NT2/D1 (cell line): ENCODE data around the gene NCAPG2.

Experiments
- SUZ12 ChIP-seq: IDR thresholded peaks from 2 replicates; pipeline ENCODE4 v1.6.1; 2011; ENCODE audit not compliant: insufficient read length, insufficient read depth; ENCODE audit errors: extremely low read depth
- YY1 ChIP-seq: IDR thresholded peaks from 2 replicates; pipeline ENCODE4 v1.6.1; 2011; ENCODE audit not compliant: insufficient read length, insufficient read depth
- ZNF274 ChIP-seq: IDR thresholded peaks from 2 replicates; pipeline ENCODE4 v1.6.1; 2011; ENCODE audit warnings: mild to moderate bottlenecking, low read depth, low read length

- TF ChIP-seq YY1 (no peak), SUZ12 (no peak), ZNF274 (no peak)
Observed at GRCh38 chr7:158602905-158603772, 101.5 kb downstream of the NCAPG2 start.
